GM12878 (cell line): ENCODE results near the gene C20orf144.

ENCODE experiments used
- ATF2 ChIP-seq: IDR thresholded peaks from 2 replicates; pipeline ENCODE4 v1.6.1; 2012; ENCODE audit warnings: low read length, inconsistent platforms
- BACH1 ChIP-seq: fragments of 450-650 bp; IDR thresholded peaks from 2 replicates; pipeline ENCODE4 v1.6.1; 2017; ENCODE audit warnings: mild to moderate bottlenecking, borderline replicate concordance
- BHLHE40 ChIP-seq, 2 experiments: fragments of 450-650 bp in 1 of 2; IDR thresholded peaks; 2 replicates each; pipeline ENCODE4 v1.6.1; 2011 to 2017; ENCODE audit warnings: low read depth in 2 of 2, borderline replicate concordance in 1 of 2, improper control_type of control experiment in 1 of 2, low read length in 1 of 2, mild to moderate bottlenecking in 1 of 2
- CBX5 ChIP-seq: sonication (generic); IDR thresholded peaks from 2 replicates; pipeline ENCODE4 v1.6.1; 2016; ENCODE audit warnings: low read depth, moderate library complexity, mild to moderate bottlenecking, inconsistent platforms
- CTCF ChIP-seq, 3 experiments: IDR thresholded peaks in 2 of 3; conservative IDR thresholded peaks in 1 of 3; 2 replicates each; pipeline ENCODE4 v1.5.1; 2011; ENCODE audit warnings: low read depth in 3 of 3, low read length in 3 of 3, mild to moderate bottlenecking in 3 of 3, control low read depth in 2 of 3, moderate library complexity in 2 of 3, inconsistent platforms in 1 of 3, mixed read lengths in 1 of 3; ENCODE audit not compliant: control insufficient read depth in 2 of 3, insufficient read depth in 1 of 3; ENCODE audit errors: extremely low read depth in 1 of 3
- GABPA ChIP-seq: IDR thresholded peaks from 2 replicates; pipeline ENCODE4 v1.6.1; 2014; ENCODE audit warnings: antibody characterized with exemption, low read depth, mild to moderate bottlenecking, inconsistent platforms
- IRF3 ChIP-seq: fragments of 450-650 bp; IDR thresholded peaks from 2 replicates; pipeline ENCODE4 v1.6.1; 2014; ENCODE audit warnings: mild to moderate bottlenecking
- IRF5 ChIP-seq: fragments of 450-650 bp; IDR thresholded peaks from 2 replicates; pipeline ENCODE4 v1.6.1; 2017; ENCODE audit warnings: borderline replicate concordance
- NR2C2 ChIP-seq: IDR thresholded peaks from 2 replicates; pipeline ENCODE4 v1.6.1; 2011; ENCODE audit warnings: borderline replicate concordance, low read depth; ENCODE audit not compliant: control insufficient read depth, insufficient read length
- POLR2A ChIP-seq: IDR thresholded peaks from 2 replicates; pipeline ENCODE4 v1.6.1; 2011; ENCODE audit warnings: low read depth, mild to moderate bottlenecking, low read length
- SIN3A ChIP-seq: IDR thresholded peaks from 2 replicates; pipeline ENCODE4 v1.6.1; 2012; ENCODE audit warnings: low read depth, low read length, improper control_type of control experiment
- USF2 ChIP-seq: IDR thresholded peaks from 2 replicates; pipeline ENCODE4 v1.6.1; 2011; ENCODE audit warnings: low read depth, low read length, improper control_type of control experiment, borderline replicate concordance

- TF ChIP-seq POLR2A (peak; percentile 45; the same call in 1 of the 2 replicates), ATF2 (no peak), USF2 (no peak), BHLHE40 (IDR thresholded peaks at IDR 0.05; ENCODE audit: borderline replicate concordance in 1 of 2, low read depth in 2 of 2, low read length in 1 of 2) (peak in 1 of 2 experiments; percentile 37; a peak in 2 of 4 replicates), SIN3A (no peak), IRF3 (0 out of 2 replicates have a peak, but pooled peaks have one; percentile 16), GABPA (no peak), BACH1 (0 out of 2 replicates have a peak, but pooled peaks have one; percentile 31), IRF5 (no peak), CTCF (IDR thresholded peaks at IDR 0.05 in 2 of 3, conservative IDR thresholded peaks at IDR 0.05 in 1 of 3; ENCODE audit: control insufficient read depth in 2 of 3, extremely low read depth in 1 of 3, insufficient read depth in 1 of 3, low read depth in 3 of 3, low read length in 3 of 3) (peak; percentile 92 to 99 (median 96); a peak in 5 of 6 replicates), CBX5 (no peak), NR2C2 (no peak)
These were observed 5.7 kb downstream of the C20orf144 start for GRCh38 chr20:33667676-33668465.
